ENCODE data around the gene SLC25A25.

SLC25A25 gene

DNA sequence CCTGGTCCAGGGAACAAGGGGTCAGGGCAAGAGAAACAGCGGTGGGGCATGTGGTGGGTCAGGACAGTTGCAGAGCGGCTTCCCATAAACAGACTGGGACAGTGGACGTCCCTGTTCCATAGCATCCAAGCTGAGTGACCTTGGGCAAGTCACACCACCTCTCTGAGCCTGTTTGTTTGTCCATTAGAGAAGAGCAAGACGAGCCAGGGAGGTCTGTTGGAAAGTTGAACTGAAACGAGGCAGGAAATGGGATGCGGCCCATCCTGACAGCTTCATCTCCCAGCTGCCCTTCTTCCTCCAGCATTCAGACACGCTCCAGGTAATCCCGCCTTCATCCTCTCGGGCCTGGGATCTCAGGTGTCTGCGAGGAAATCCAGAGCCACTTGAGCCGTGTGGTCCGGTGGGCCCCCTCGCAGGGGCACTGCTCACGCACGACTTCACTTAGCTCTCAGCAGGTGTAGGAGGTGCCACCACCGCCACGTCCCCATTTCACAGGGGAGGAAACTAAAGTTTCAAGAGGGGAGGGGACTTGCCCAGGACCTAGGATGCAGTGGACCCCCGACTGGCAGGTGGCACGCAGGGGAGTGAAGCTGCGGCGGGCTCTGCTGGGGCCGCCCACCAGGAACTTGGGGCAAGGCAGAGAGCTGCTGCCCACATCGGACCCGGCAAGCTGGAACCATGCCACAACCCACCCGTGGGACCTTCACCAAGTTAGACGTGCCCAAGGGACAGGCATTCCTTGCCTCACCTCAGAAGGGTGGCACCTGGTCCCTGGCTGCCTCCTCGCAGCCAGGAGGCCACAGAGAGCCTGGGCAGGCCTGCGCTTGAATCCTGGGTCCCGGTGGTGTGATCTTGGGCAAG, 46.5 kb downstream of the SLC25A25 start:
- DNase-seq: no peak

GRCh38 chr9:128115187-128116103, 47.4 kb downstream of the SLC25A25 start:
- no peak for DNase-seq

GRCh38 chr9:128116104-128117083, 48.4 kb downstream of the SLC25A25 start:
- DNase-seq: no peak

- DNase-seq: peak; percentile 96
Measured at GRCh38 chr9:128117613-128118471, 49.8 kb downstream of the SLC25A25 start.

DNA sequence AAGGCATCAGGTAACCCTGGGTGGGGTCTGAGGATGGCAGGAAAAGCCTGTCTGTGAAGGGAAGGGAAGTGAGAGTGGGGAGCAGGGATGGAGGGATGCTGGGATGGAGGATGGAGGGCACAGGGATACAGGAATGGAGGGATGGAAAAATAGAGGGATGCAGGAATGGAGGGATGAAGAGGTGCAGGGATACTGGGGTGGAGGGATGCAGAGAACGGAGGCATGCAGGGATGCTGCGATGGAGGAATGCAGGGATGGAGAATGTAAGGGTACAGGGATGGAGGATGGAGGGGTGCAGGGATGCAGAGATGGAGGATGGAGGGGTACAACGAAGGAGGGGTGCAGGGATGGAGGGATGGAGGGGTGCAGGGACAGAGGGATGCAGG, 50.4 kb downstream of the SLC25A25 start:
- no peak for DNase-seq

DNA sequence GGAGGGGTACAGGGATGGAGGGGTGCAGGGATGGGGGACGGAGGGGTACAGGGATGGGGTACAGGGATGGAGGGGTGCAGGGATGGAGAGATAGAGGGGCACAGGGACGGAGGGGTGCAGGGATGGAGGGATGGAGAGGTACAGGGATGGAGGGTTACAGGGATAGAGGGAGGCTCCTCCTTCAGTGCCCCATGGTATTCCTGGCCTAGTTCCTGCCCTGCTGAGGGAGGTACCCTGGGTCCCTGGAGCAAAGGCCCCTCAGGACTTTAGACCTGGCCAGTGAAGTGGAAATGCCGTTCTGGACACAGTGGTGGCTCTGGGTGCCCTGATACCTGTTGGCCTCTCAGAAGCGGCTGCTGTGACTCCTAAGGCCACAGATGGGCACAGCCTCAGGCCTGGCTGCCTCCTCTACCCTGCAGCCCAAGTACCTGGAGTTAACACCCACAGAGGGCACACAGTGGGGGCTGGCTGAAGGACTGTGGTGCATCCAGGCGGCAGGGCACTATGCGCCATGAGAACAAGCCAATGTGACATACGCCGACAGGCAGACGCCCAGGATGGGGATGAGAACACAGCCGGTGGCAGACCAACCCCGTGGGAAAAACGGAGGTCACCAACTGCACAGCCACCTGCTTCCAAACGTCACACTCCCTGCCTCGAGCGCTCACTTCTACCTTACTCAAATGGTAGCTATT, 51.1 kb downstream of the SLC25A25 start:
- no peak for DNase-seq

- no peak for DNase-seq
Measured at GRCh38 chr9:128120061-128120740, 52.2 kb downstream of the SLC25A25 start.

GRCh38 chr9:128120741-128121465, 52.9 kb downstream of the SLC25A25 start:
- DNase-seq: no peak

DNA sequence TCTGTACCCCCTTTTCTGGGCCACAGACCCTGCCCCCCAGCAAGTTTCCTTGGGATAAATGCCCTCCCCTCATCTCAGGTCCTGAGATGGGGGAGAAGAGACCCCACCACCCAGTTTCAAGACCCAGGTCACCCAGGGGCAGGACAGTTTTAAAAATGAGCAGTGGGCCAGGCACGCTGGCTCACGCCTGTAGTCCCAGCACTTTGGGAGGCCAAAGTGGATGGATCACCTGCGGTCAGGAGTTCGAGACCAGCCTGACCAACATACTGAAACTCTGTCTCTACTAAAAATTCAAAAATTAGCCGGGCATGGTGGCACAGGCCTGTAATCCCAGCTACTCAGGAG, 53.4 kb downstream of the SLC25A25 start:
- DNase-seq: no peak

- DNase-seq: no peak
Measured at GRCh38 chr9:128121924-128122808, 54.1 kb downstream of the SLC25A25 start.

DNA sequence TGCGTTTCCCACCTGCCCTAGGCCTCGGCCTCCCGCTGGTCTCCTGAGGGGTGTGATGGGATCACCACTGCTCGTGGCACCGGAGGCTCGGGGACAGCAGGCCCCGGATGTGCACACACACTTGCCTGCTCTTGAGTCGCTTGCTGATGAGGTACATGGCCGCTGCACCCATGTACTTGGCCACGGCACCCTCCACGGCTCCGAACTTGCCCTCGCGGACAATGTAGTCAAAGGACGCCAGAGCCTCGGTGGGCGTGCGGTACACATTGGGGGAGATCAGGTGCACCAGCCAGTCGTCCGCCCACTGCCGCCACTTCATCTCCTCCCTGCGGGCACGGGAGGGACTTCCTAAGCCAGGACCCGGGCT, 54.8 kb downstream of the SLC25A25 start:
- DNase-seq: no peak

GRCh38 chr9:128123451-128124080, 55.5 kb downstream of the SLC25A25 start:
- no peak for DNase-seq

- DNase-seq: no peak
Measured at GRCh38 chr9:128124451-128124850, 56.4 kb downstream of the SLC25A25 start.

DNA sequence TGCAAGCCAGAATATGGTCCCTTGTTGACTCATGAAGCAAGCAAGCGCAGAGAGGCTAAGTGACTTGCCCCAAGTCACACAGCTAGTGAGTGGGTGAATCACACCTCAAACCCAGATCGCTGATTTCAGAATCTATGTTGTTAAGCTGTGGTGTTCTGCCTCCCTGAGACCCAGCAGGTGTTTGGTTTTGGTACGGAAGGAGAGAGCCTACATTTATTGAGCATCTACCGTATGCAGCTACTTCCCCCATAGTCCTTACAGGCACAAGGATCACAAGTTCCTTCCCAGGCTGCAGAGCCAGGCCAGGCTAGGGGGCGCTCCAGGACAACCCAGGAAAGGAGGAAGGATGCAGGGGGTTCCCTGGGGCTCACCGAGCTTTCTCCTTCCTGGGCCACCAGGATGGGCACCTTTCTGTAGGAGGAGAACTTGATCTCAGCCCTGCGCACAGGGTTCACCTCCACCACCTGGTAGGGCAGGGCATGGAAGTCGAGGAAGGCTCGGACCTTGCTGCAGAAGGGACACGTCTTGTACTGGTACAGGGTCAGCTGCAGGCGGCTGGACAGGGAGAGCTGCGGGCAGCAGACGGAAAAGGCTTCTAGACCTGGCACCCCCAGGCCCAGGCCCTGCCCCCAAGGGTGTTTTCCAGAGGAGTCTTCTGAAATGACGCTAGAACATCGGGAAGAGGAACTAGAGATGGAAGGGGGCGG, 57.0 kb downstream of the SLC25A25 start:
- DNase-seq: peak; percentile 44

- DNase-seq: no peak
Measured at GRCh38 chr9:128125580-128126354, 57.7 kb downstream of the SLC25A25 start.

DNA sequence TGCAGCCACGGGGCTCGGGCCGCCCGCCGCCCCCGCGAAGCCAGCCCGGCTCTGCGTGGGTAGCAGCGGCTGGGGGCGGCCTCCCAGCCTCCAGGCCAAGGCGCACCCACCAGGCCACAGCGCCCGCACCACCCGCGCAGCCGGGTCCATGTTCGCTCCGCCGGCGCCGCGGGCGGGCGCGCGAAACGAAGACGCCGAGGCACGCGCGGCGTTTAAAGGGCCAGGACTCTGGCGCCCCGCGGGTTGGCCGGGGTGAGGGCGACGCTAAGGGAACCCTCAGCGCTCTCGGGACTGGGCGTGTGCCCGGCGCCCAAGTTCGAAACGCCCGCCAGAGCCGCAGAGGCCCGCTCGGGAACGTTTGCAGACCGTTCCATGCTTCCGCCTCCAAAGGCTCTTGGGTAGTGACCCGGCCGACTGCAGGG, 59.5 kb downstream of the SLC25A25 start, which contains the start of gene PTGES2:
Gene PTGES2 (minus strand): TSS at position 162 of the 422 bp plus-strand sequence. CDS start 12 bp downstream, at position 150.
- peak; percentile 87 for DNase-seq
